CD4-positive, alpha-beta T cell (primary cell): Measurements from ENCODE around the gene KDM4E. TPM values are rescaled to one million over a fixed set of nuclear protein-coding genes. Genes with fewer than 3 reads are reported as not detected.

ENCODE experiments used
- ATAC-seq: fragments of 200-7000 bp; cut with Tn5 transposase; one replicate; pipeline ENCODE4 v1.10.0; 2022; ENCODE audit warnings: mild to moderate bottlenecking; ENCODE audit not compliant: poor library complexity
- CTCF ChIA-PET: fragments of 350-600 bp; sonication (Branson Sonifier 250); formaldehyde crosslinking; loops from one replicate; lab custom pipeline; 2021; ENCODE audit warnings: antibody characterized with exemption, inconsistent platforms; lab: Charles Lee
- POLR2A ChIA-PET: fragments of 350-600 bp; sonication (Branson Sonifier 250); formaldehyde crosslinking; loops from one replicate; lab custom pipeline; 2021; ENCODE audit warnings: antibody characterized with exemption, inconsistent platforms; lab: Charles Lee
- DNase-seq, 14 experiments: peaks; one replicate each; pipeline ENCODE4 v3.0.0-alpha.2; 2013 to 2020; ENCODE audit warnings: mixed read lengths in 2 of 14
- H3K27ac ChIP-seq, 2 donors: one replicate each; pipeline versions ENCODE4 v1.5.1 to v1.7.0; 2013; ENCODE audit warnings: low read length in 2 of 2, low read depth in 1 of 2, mild to moderate bottlenecking in 1 of 2
- H3K27me3 ChIP-seq, 2 experiments: 1 replicate in 1 of 2; 2 replicates in 1 of 2; pipeline versions ENCODE4 v1.6.1 to v1.7.0; 2013; ENCODE audit warnings: low read length in 2 of 2, control low read depth in 1 of 2, mild to moderate bottlenecking in 1 of 2, moderate library complexity in 1 of 2; ENCODE audit not compliant: insufficient read depth in 2 of 2, control insufficient read depth in 1 of 2
- H3K36me3 ChIP-seq: one replicate; pipeline ENCODE4 v1.6.1; 2013; ENCODE audit warnings: low read length, control low read depth; ENCODE audit not compliant: insufficient read depth
- H3K4me1 ChIP-seq: one replicate; pipeline ENCODE4 v1.6.1; 2013; ENCODE audit warnings: low read length, control low read depth; ENCODE audit not compliant: insufficient read depth
- H3K4me3 ChIP-seq: one replicate; pipeline ENCODE4 v1.5.1; 2013; ENCODE audit warnings: mild to moderate bottlenecking, low read length, moderate library complexity
- H3K9me3 ChIP-seq, 2 experiments: 1 replicate in 1 of 2; 2 replicates in 1 of 2; pipeline versions ENCODE4 v1.6.1 to v1.7.0; 2013; ENCODE audit warnings: low read length in 2 of 2, mild to moderate bottlenecking in 2 of 2, control low read depth in 1 of 2, moderate library complexity in 1 of 2; ENCODE audit not compliant: control insufficient read depth in 1 of 2, insufficient read depth in 1 of 2
- H3K27ac Mint-ChIP-seq: one replicate; pipeline ENCODE4 v1.8.0; 2020; ENCODE audit warnings: mixed read lengths
- H3K27me3 Mint-ChIP-seq: one replicate; pipeline ENCODE4 v1.8.0; 2021; ENCODE audit warnings: mixed read lengths
- H3K36me3 Mint-ChIP-seq: one replicate; pipeline ENCODE4 v1.8.0; 2021; ENCODE audit warnings: low read depth, mixed read lengths
- H3K4me1 Mint-ChIP-seq: one replicate; pipeline ENCODE4 v1.8.0; 2021; ENCODE audit warnings: low read depth, mixed read lengths
- H3K4me3 Mint-ChIP-seq: one replicate; pipeline ENCODE4 v1.8.0; 2020; ENCODE audit warnings: mild to moderate bottlenecking, mixed read lengths
- H3K9me3 Mint-ChIP-seq: one replicate; pipeline ENCODE4 v1.8.0; 2020; ENCODE audit warnings: mixed read lengths
- intact Hi-C, 2 experiments: fragments of 100-400 bp; cut with DNase I in 1 of 2; cut with micrococcal nuclease in 1 of 2; formaldehyde crosslinking; loops; one replicate each; pipeline versions ENCODE4 v1.15.1 to v1.9.0; 2023 to 2025; cut with DNase I, micrococcal nuclease
- total RNA-seq, 174 experiments: library from RNA in 2 of 174; stranded (reverse) in 2 of 174; gene quantifications; one replicate each; pipeline ENCODE4 v1.2.3 and lab custom pipeline; 2021 to 2026
- TF ChIP-seq, protein P1 (sequence below): fragments of 200-600 bp; IDR thresholded peaks from one replicate; pipeline ENCODE4 v1.8.0; 2022; ENCODE audit warnings: antibody characterized with exemption, mild to moderate bottlenecking

The KDM4E gene
- total RNA-seq, 2 experiments from 2014 or later, result not detected

DNA sequence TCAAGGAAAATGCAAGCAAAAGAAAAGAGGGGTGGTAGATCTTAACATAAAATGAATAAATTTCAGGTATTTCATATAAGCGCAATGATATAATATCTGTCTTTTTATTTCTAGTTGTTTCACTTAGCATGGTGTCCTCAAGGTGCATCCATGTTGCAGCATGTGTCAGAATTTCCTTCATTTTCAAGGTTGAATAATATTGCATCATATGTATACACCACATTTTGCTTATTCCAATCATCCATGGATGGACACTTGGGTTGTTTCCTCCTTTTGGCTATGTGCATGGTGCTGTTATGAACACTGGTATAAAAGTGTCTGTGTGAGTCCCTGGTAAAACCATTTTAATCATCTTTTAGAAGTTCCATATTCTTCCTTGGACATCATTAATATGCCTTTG, 17.2 kb downstream of the KDM4E start:
- no peak overlapping the region for H3K27ac Mint-ChIP-seq
- DNase-seq (no peak), ATAC-seq (no peak)
- Histone ChIP-seq H3K4me1 (no peaks in the 10 kb centered on the region), H3K27ac (no peak overlapping the region), H3K4me3 (no peak overlapping the region), H3K36me3 (no peaks in the 10 kb centered on the region), H3K9me3 (no peaks in the 10 kb centered on the region), H3K27me3 (peaks cover 4 to 9% of the 10 kb centered on the region in 2 experiments)
- POLR2A ChIA-PET, result no interaction called here
- H3K4me1 Mint-ChIP-seq, result no peaks in the 10 kb centered on the region
- CTCF ChIA-PET, result no interaction called here
- no peaks in the 10 kb centered on the region for H3K9me3 Mint-ChIP-seq
- peaks cover 62% of the 10 kb centered on the region for H3K27me3 Mint-ChIP-seq
- intact Hi-C loops, result no loop called here
- H3K36me3 Mint-ChIP-seq, result no peaks in the 10 kb centered on the region
- H3K4me3 Mint-ChIP-seq, result no peak overlapping the region
- TF ChIP-seq, protein P1, sequence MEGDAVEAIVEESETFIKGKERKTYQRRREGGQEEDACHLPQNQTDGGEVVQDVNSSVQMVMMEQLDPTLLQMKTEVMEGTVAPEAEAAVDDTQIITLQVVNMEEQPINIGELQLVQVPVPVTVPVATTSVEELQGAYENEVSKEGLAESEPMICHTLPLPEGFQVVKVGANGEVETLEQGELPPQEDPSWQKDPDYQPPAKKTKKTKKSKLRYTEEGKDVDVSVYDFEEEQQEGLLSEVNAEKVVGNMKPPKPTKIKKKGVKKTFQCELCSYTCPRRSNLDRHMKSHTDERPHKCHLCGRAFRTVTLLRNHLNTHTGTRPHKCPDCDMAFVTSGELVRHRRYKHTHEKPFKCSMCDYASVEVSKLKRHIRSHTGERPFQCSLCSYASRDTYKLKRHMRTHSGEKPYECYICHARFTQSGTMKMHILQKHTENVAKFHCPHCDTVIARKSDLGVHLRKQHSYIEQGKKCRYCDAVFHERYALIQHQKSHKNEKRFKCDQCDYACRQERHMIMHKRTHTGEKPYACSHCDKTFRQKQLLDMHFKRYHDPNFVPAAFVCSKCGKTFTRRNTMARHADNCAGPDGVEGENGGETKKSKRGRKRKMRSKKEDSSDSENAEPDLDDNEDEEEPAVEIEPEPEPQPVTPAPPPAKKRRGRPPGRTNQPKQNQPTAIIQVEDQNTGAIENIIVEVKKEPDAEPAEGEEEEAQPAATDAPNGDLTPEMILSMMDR, result no peak

DNA sequence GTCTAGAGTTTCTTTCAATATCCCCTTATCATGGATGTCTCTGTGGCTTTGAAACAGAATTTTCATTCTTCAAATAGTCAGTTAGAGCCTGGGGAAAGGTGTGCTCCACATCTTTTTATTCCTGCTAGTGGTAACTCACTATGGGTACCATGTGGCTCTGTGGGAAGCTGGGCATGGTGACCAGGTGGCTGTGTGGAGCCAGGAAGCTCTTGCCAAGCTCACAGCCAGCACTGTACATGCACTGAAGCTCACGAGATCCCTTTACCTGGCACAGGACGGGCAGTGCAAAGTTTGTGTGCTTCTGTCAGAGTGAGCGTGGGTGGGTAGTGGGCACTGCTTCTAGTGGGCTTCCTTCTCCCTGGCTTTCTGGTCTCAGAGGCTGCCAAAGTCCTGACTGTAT, 17.8 kb downstream of the KDM4E start:
- Mint-ChIP-seq H3K4me3 (no peak overlapping the region), H3K9me3 (no peaks in the 10 kb centered on the region), H3K4me1 (no peaks in the 10 kb centered on the region), H3K27me3 (peaks cover 64% of the 10 kb centered on the region), H3K36me3 (no peaks in the 10 kb centered on the region), H3K27ac (no peak overlapping the region)
- ATAC-seq, result no peak
- H3K27me3 ChIP-seq, result peaks cover 4 to 9% of the 10 kb centered on the region in 2 experiments
- H3K36me3 ChIP-seq, result no peaks in the 10 kb centered on the region
- no peaks in the 10 kb centered on the region for H3K9me3 ChIP-seq
- H3K27ac ChIP-seq, result no peak overlapping the region
- H3K4me1 ChIP-seq, result no peaks in the 10 kb centered on the region
- POLR2A ChIA-PET, result no interaction called here
- DNase-seq, result no peak
- intact Hi-C loops, result no loop called here
- CTCF ChIA-PET, result no interaction called here
- TF ChIP-seq, protein P1, result no peak
- no peak overlapping the region for H3K4me3 ChIP-seq

DNA sequence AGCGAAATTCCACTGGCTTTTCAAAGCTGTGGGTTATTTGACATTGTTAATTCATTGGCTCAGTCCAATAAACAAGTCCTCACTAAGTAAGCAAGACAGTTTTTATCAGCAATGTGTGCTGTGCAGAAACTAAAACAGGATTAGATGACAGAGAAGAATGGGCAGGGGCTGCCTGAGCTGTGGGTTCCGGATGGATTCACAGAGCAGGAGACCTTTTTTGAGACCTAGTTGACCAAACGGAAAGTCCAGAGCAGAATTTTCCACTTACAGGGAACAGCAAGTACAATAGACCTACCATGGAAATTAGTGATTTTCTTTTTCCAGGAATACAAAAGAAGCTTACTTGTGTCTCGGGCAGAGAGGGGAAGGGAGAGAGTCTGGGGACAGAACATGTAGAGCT, 19.0 kb downstream of the KDM4E start:
- Mint-ChIP-seq H3K4me1 (no peaks in the 10 kb centered on the region), H3K27me3 (peaks cover 63% of the 10 kb centered on the region), H3K27ac (no peak overlapping the region), H3K4me3 (no peak overlapping the region), H3K36me3 (no peaks in the 10 kb centered on the region), H3K9me3 (no peaks in the 10 kb centered on the region)
- TF ChIP-seq, protein P1, result no peak
- ChIA-PET POLR2A (no interaction called here), CTCF (interaction anchor here (1.1 kb wide), 1 partner anchor 14 kb away, joined by 3 read pairs; no protein-coding TSS in a partner anchor)
- Histone ChIP-seq H3K9me3 (no peaks in the 10 kb centered on the region), H3K4me3 (no peak overlapping the region), H3K36me3 (no peaks in the 10 kb centered on the region), H3K4me1 (no peaks in the 10 kb centered on the region), H3K27ac (no peak overlapping the region), H3K27me3 (peaks cover 9% of the 10 kb centered on the region in 2 experiments)
- ATAC-seq (no peak), DNase-seq (no peak)
- intact Hi-C loops, result no loop called here
